ENCODE results near the gene HOMER2.

DNA sequence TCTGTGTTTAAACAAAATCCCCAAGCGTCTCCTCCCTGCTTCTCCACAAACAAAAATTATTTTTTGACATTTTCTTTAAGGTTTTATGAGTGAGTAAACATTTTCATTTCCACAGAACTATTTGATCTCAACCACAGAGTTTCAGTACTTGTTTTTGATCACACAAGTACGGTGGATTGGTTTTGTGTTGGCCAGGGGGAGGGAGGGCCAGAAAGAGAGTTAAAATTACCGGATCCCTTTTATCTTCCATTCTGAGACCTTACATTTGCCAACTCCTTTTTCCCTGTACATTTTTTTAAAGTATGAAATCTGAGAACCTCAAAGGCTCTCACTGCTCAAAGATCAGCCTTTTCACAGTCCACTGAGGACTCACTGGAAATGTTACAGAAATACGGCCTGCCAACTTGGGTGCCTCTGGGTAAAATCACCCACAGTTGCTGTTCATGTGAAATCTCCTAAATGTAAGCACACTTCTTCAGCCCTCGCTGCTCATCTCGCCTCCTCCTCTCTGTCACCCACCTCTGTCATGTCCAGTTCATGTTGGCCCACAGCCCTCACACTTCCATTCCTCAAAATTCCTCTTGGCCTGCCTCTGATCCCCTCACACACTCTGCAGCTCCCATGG lies 1.7 kb downstream of the HOMER2 start:
- TF ChIP-seq, protein P1, sequence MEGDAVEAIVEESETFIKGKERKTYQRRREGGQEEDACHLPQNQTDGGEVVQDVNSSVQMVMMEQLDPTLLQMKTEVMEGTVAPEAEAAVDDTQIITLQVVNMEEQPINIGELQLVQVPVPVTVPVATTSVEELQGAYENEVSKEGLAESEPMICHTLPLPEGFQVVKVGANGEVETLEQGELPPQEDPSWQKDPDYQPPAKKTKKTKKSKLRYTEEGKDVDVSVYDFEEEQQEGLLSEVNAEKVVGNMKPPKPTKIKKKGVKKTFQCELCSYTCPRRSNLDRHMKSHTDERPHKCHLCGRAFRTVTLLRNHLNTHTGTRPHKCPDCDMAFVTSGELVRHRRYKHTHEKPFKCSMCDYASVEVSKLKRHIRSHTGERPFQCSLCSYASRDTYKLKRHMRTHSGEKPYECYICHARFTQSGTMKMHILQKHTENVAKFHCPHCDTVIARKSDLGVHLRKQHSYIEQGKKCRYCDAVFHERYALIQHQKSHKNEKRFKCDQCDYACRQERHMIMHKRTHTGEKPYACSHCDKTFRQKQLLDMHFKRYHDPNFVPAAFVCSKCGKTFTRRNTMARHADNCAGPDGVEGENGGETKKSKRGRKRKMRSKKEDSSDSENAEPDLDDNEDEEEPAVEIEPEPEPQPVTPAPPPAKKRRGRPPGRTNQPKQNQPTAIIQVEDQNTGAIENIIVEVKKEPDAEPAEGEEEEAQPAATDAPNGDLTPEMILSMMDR (IDR thresholded peaks at IDR 0.05), result no peak
- TF ChIP-seq POLR2A (IDR thresholded peaks at IDR 0.05), result no peak
